ENCODE measurements around the gene EHMT2. TPM values are rescaled to one million over a fixed set of nuclear protein-coding genes. Genes with fewer than 3 reads are reported as not detected.

The EHMT2 gene
- total and polyA plus RNA-seq, 2 of the 8 experiments (the other 6 are each of a cell fraction or from before 2014, with no cell fraction given) = 125 to 177 TPM

DNA sequence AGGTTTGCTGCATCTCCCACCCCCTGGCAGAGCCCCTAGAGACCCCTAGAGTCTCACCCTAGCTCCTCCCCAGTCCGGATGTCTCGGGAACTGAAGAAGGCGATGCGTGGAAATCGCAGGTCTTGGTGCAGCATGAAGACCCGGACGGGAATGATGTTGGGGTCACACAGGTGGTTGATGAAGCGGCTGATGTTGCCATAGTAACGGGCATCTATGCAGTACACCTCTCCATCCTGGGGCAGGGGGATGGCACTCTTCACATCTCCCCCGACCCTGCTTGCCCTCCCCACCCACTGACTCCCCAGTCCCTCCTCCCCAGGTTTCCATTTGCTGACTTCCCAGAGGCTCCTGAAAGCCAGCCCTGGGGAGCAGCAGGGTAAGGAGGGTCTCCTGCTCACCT lies 16.9 kb downstream of the EHMT2 start:
- no peak overlapping the region for H4K8ac ChIP-seq (ENCODE audit: extremely low read depth, insufficient read depth, low read length)
- H3K9me3 ChIP-seq (ENCODE audit: insufficient read depth in 2 of 2, low read depth in 1 of 2, low read length in 1 of 2) = no peaks in the 10 kb centered on the region
- H2BK15ac ChIP-seq (ENCODE audit: low read length) = no peak overlapping the region
- DNase-seq (ENCODE audit: low read depth in 1 of 2, low spot score in 2 of 2) = no peak
- no peak overlapping the region for H3K4me2 ChIP-seq (ENCODE audit: insufficient read depth in 1 of 2, low read depth in 2 of 2, low read length in 2 of 2)
- H2BK12ac ChIP-seq (ENCODE audit: low read depth, low read length) = no peak overlapping the region
- H4K91ac ChIP-seq (replicated peaks; ENCODE audit: insufficient read length, low read length) = no peak overlapping the region
- H3K4ac ChIP-seq (replicated peaks; ENCODE audit: insufficient read length, low read depth, low read length) = no peak overlapping the region
- H3K79me1 ChIP-seq (ENCODE audit: low read depth, low read length) = no peaks in the 10 kb centered on the region; the same call in 1 of the 2 replicates
- POLR2A ChIA-PET (ENCODE audit: partially characterized antibody) = interaction anchor here (0.7 to 2.8 kb wide), 9 partner anchors 8 to 145 kb away, joined by 3 to 11 read pairs (median 4); partner anchors contain the start of gene NEU1
- no peak overlapping the region for H2AFZ ChIP-seq (ENCODE audit: low read length)
- H3K56ac ChIP-seq (replicated peaks; ENCODE audit: insufficient read length, low read depth, low read length) = no peak overlapping the region
- H3K79me2 ChIP-seq (ENCODE audit: control insufficient read depth in 1 of 2, insufficient read depth in 2 of 2, low read length in 2 of 2) = no peaks in the 10 kb centered on the region
- H2BK120ac ChIP-seq (replicated peaks; ENCODE audit: low read depth, low read length) = no peak overlapping the region
- CTCF ChIA-PET (ENCODE audit: partially characterized antibody) = interaction anchor here (0.6 to 8.1 kb wide), 8 partner anchors 8 to 108 kb away, joined by 3 to 59 read pairs (median 6); no protein-coding TSS in a partner anchor
- H3K14ac ChIP-seq (ENCODE audit: insufficient read length) = no peak overlapping the region
- H2AK5ac ChIP-seq (ENCODE audit: low read depth, low read length) = no peak overlapping the region
- no peak overlapping the region for H3K4me3 ChIP-seq (ENCODE audit: extremely low read depth in 1 of 4, insufficient read depth in 2 of 4, low read depth in 3 of 4, low read length in 4 of 4)
- H4K20me1 ChIP-seq (replicated peaks in 1 of 2; ENCODE audit: control insufficient read depth in 1 of 2, insufficient read depth in 2 of 2, low read length in 2 of 2) = peaks cover 2 to 13% of the 10 kb centered on the region in 2 experiments
- H4K5ac ChIP-seq (ENCODE audit: insufficient read length, low read depth, low read length) = no peak overlapping the region
- no peaks in the 10 kb centered on the region for H3K27me3 ChIP-seq (replicated peaks in 1 of 4; ENCODE audit: control insufficient read depth in 3 of 4, extremely low read depth in 1 of 4, insufficient read depth in 3 of 4, low read length in 3 of 4)
- H3K23ac ChIP-seq (ENCODE audit: insufficient read length) = no peak overlapping the region
- no peak overlapping the region for H3K27ac ChIP-seq (ENCODE audit: low read depth, low read length)
- H3K18ac ChIP-seq (ENCODE audit: extremely low read depth, low read length) = no peak overlapping the region
- no peak overlapping the region for H2BK5ac ChIP-seq (ENCODE audit: low read depth, low read length)
- no peaks in the 10 kb centered on the region for H3K23me2 ChIP-seq (ENCODE audit: low read depth, low read length)
- H2BK20ac ChIP-seq (ENCODE audit: low read length) = no peak overlapping the region
- H3K9ac ChIP-seq (replicated peaks in 1 of 4; ENCODE audit: extremely low read depth in 1 of 4, low read depth in 3 of 4, low read length in 3 of 4) = no peak overlapping the region
- H3K36me3 ChIP-seq (ENCODE audit: control insufficient read depth in 2 of 4, insufficient read depth in 4 of 4, low read length in 3 of 4) = peaks cover 25 to 54% (median 48%) of the 10 kb centered on the region in 4 experiments
- no peak for FAIRE-seq
- peaks cover 0 to 11% (median 0%) of the 10 kb centered on the region in 4 experiments; a peak in 1 of 7 replicates for H3K4me1 ChIP-seq (replicated peaks in 1 of 4; ENCODE audit: control insufficient read depth in 3 of 4, insufficient read depth in 4 of 4, low read length in 3 of 4)
- 89% methylated on average over 10 of the region's 10 CpGs; no CpG with 5 or more reads in 1 of the 2 experiments for WGBS, 2 experiments (ENCODE audit: extremely low coverage in 1 of 2, insufficient coverage in 1 of 2, insufficient read length in 1 of 2, insufficient replicate concordance in 2 of 2, low coverage in 1 of 2, low lambda C conversion rate in 2 of 2, missing lambda C conversion rate in 1 of 2)
- no peak for TF ChIP-seq YY1 (IDR thresholded peaks at IDR 0.05; ENCODE audit: low read depth, low read length)
- TF ChIP-seq RNF2 (IDR thresholded peaks at IDR 0.05; ENCODE audit: borderline replicate concordance, low read depth, low read length, missing control alignments, poor library complexity, severe bottlenecking) = no peak
- no peak for TF ChIP-seq MAFK (IDR thresholded peaks at IDR 0.05; ENCODE audit: low read depth, low read length)
- TF ChIP-seq, protein P1, sequence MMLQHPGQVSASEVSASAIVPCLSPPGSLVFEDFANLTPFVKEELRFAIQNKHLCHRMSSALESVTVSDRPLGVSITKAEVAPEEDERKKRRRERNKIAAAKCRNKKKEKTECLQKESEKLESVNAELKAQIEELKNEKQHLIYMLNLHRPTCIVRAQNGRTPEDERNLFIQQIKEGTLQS (IDR thresholded peaks at IDR 0.05; ENCODE audit: insufficient read depth, low read depth, low read length) = no peak
- TF ChIP-seq SP2 (IDR thresholded peaks at IDR 0.05; ENCODE audit: low read length) = no peak
- TF ChIP-seq CHD2 (IDR thresholded peaks at IDR 0.05; ENCODE audit: low read length) = no peak

Data from H1 (cell line).